ENCODE data around the gene ZNF580. TPM values are rescaled to one million over a fixed set of nuclear protein-coding genes. Genes with fewer than 3 reads are reported as not detected.

Gene ZNF580
- total RNA-seq, 1 donor from 2014 or later: 35.8 TPM

DNA sequence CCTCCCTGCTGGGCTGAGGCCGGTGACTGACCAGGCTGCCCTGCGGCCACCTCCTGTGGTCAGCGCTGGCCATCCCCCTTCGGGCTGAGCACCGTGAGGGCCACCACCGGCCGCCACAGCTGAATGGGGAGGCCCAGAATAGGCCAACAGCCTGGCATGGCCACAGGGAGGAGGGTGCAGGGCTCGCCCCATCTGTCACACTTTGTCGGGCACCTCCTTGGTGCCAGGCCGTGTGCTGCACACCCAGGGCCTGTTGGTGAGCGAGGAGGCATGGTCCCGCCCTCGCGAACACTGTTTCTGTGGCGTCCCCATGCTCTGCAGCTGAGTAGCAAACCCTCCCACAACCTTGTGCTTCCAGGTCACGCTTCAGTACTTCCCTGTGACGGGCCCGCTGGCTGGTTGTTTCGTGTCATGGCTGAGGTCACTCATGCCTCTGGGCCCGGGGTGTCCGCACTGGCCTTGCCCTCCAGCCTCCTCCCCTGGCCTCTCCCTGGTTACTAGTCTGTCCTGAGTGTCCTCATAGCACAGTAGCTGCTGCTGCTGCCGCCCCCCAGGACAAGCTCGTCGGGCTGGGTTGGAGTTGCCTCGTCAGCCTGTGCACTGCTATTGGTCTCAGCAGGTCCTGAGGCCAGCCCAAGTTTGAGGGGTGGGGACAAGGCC lies 49.4 kb downstream of the ZNF580 start:
- Mint-ChIP-seq H3K4me3 (ENCODE audit: unreplicated experiment) (no peak overlapping the region), H3K27ac (ENCODE audit: unreplicated experiment) (no peak overlapping the region), H3K36me3 (ENCODE audit: low read depth, unreplicated experiment) (peaks cover 2% of the 10 kb centered on the region), H3K27me3 (ENCODE audit: low read depth, unreplicated experiment) (no peaks in the 10 kb centered on the region), H3K4me1 (ENCODE audit: low read depth, unreplicated experiment) (peaks cover 9% of the 10 kb centered on the region), H3K9me3 (ENCODE audit: unreplicated experiment) (no peaks in the 10 kb centered on the region)
- DNase-seq (ENCODE audit: low read depth): no peak
- H3K27me3 ChIP-seq (ENCODE audit: insufficient read depth, low read length): no peaks in the 10 kb centered on the region
- peaks cover 42% of the 10 kb centered on the region for H4K20me1 ChIP-seq (ENCODE audit: insufficient read depth, low read length)
- no peak for FAIRE-seq
- H3K9me3 ChIP-seq (ENCODE audit: insufficient read depth, low read depth, low read length): no peaks in the 10 kb centered on the region
- no peak overlapping the region for H2AFZ ChIP-seq (ENCODE audit: low read depth, low read length)
- no peak overlapping the region for H3K4me2 ChIP-seq (ENCODE audit: low read length)
- H3K4me3 ChIP-seq (ENCODE audit: insufficient read depth, low read depth, low read length): no peak overlapping the region
- no peaks in the 10 kb centered on the region for H3K4me1 ChIP-seq (ENCODE audit: insufficient read depth, low read length)
- no peak overlapping the region for H3K27ac ChIP-seq (ENCODE audit: low read depth, low read length)
- H3K36me3 ChIP-seq (ENCODE audit: insufficient read depth, low read length): no peaks in the 10 kb centered on the region
- no peak for TF ChIP-seq EZH2 (IDR thresholded peaks at IDR 0.05; ENCODE audit: insufficient read depth, low read length)
- TF ChIP-seq, protein P1, sequence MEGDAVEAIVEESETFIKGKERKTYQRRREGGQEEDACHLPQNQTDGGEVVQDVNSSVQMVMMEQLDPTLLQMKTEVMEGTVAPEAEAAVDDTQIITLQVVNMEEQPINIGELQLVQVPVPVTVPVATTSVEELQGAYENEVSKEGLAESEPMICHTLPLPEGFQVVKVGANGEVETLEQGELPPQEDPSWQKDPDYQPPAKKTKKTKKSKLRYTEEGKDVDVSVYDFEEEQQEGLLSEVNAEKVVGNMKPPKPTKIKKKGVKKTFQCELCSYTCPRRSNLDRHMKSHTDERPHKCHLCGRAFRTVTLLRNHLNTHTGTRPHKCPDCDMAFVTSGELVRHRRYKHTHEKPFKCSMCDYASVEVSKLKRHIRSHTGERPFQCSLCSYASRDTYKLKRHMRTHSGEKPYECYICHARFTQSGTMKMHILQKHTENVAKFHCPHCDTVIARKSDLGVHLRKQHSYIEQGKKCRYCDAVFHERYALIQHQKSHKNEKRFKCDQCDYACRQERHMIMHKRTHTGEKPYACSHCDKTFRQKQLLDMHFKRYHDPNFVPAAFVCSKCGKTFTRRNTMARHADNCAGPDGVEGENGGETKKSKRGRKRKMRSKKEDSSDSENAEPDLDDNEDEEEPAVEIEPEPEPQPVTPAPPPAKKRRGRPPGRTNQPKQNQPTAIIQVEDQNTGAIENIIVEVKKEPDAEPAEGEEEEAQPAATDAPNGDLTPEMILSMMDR (IDR thresholded peaks at IDR 0.05; ENCODE audit: insufficient read depth, low read depth, low read length): no peak
- no peak overlapping the region for H3K9ac ChIP-seq (ENCODE audit: low read length)
- peaks cover 32% of the 10 kb centered on the region for H3K79me2 ChIP-seq (ENCODE audit: insufficient read depth, low read length)

- Mint-ChIP-seq H3K9me3 (ENCODE audit: unreplicated experiment) (no peaks in the 10 kb centered on the region), H3K27ac (ENCODE audit: unreplicated experiment) (no peak overlapping the region), H3K27me3 (ENCODE audit: low read depth, unreplicated experiment) (no peaks in the 10 kb centered on the region), H3K4me1 (ENCODE audit: low read depth, unreplicated experiment) (peaks cover 9% of the 10 kb centered on the region), H3K4me3 (ENCODE audit: unreplicated experiment) (no peak overlapping the region), H3K36me3 (ENCODE audit: low read depth, unreplicated experiment) (peaks cover 6% of the 10 kb centered on the region)
- no peaks in the 10 kb centered on the region for H3K27me3 ChIP-seq (ENCODE audit: insufficient read depth, low read length)
- no peak overlapping the region for H3K4me3 ChIP-seq (ENCODE audit: insufficient read depth, low read depth, low read length)
- no peak overlapping the region for H3K4me2 ChIP-seq (ENCODE audit: low read length)
- H3K79me2 ChIP-seq (ENCODE audit: insufficient read depth, low read length): peaks cover 25% of the 10 kb centered on the region
- FAIRE-seq (no peak), DNase-seq (ENCODE audit: low read depth) (no peak)
- no peaks in the 10 kb centered on the region for H3K9me3 ChIP-seq (ENCODE audit: insufficient read depth, low read depth, low read length)
- H3K36me3 ChIP-seq (ENCODE audit: insufficient read depth, low read length): no peaks in the 10 kb centered on the region
- H2AFZ ChIP-seq (ENCODE audit: low read depth, low read length): no peak overlapping the region
- TF ChIP-seq EZH2 (IDR thresholded peaks at IDR 0.05; ENCODE audit: insufficient read depth, low read length): no peak
- TF ChIP-seq, protein P1 (IDR thresholded peaks at IDR 0.05; ENCODE audit: insufficient read depth, low read depth, low read length): no peak
- H3K4me1 ChIP-seq (ENCODE audit: insufficient read depth, low read length): no peaks in the 10 kb centered on the region
- H3K27ac ChIP-seq (ENCODE audit: low read depth, low read length): no peak overlapping the region
- H4K20me1 ChIP-seq (ENCODE audit: insufficient read depth, low read length): peaks cover 36% of the 10 kb centered on the region
- H3K9ac ChIP-seq (ENCODE audit: low read length): no peak overlapping the region
Measured at GRCh38 chr19:55690769-55691545, 50.2 kb downstream of the ZNF580 start.
